Measurements from ENCODE around the gene SLC6A8.
A peak's percentile ranks its signal among the peaks of the same experiment; 100 is the strongest.

The SLC6A8 gene

GRCh38 chrX:153648358-153649177, 39.2 kb upstream of the SLC6A8 start:
- DNase-seq (ENCODE audit: low read depth in 2 of 2), result no peak

GRCh38 chrX:153649178-153649914, 38.4 kb upstream of the SLC6A8 start:
- DNase-seq (ENCODE audit: low read depth in 2 of 2), result no peak

GRCh38 chrX:153649915-153650782, 37.6 kb upstream of the SLC6A8 start:
- no peak for DNase-seq (ENCODE audit: low read depth in 2 of 2)

GRCh38 chrX:153650959-153651358, 36.8 kb upstream of the SLC6A8 start:
- DNase-seq (ENCODE audit: low read depth in 2 of 2), result no peak

GRCh38 chrX:153651540-153652079, 36.1 kb upstream of the SLC6A8 start:
- DNase-seq (ENCODE audit: low read depth in 2 of 2), result no peak

- no peak for DNase-seq (ENCODE audit: low read depth in 2 of 2)
Measured at GRCh38 chrX:153653556-153653955, 34.2 kb upstream of the SLC6A8 start.

- no peak for DNase-seq (ENCODE audit: low read depth in 2 of 2)
Measured at GRCh38 chrX:153657161-153657560, 30.6 kb upstream of the SLC6A8 start.

GRCh38 chrX:153659268-153659667, 28.5 kb upstream of the SLC6A8 start:
- no peak for DNase-seq (ENCODE audit: low read depth in 2 of 2)

- no peak for DNase-seq (ENCODE audit: low read depth in 2 of 2)
Measured at GRCh38 chrX:153662266-153662665, 25.5 kb upstream of the SLC6A8 start.

GRCh38 chrX:153665726-153666306, 21.9 kb upstream of the SLC6A8 start:
- no peak for DNase-seq (ENCODE audit: low read depth in 2 of 2)

- no peak for DNase-seq (ENCODE audit: low read depth in 2 of 2)
Measured at GRCh38 chrX:153667281-153667955, 20.3 kb upstream of the SLC6A8 start.

GRCh38 chrX:153667956-153668396, 19.8 kb upstream of the SLC6A8 start:
- DNase-seq (ENCODE audit: low read depth in 2 of 2), result peak; percentile 29 to 41

GRCh38 chrX:153668423-153669173, 19.1 kb upstream of the SLC6A8 start:
- DNase-seq (ENCODE audit: low read depth in 2 of 2), result no peak

GRCh38 chrX:153669174-153669890, 18.4 kb upstream of the SLC6A8 start:
- no peak for DNase-seq (ENCODE audit: low read depth in 2 of 2)

- no peak for DNase-seq (ENCODE audit: low read depth in 2 of 2)
Measured at GRCh38 chrX:153669901-153670731, 17.6 kb upstream of the SLC6A8 start.

- no peak for DNase-seq (ENCODE audit: low read depth in 2 of 2)
Measured at GRCh38 chrX:153670748-153671588, 16.8 kb upstream of the SLC6A8 start.

All from fibroblast of skin of left quadriceps (primary cell).